ENCODE data around the gene MCL1. TPM values are rescaled to one million over a fixed set of nuclear protein-coding genes. Genes with fewer than 3 reads are reported as not detected.
"Not testable (repeated sequence)": the region's sequence is repeated elsewhere in the genome, so short reads cannot be mapped to it uniquely, and the experiment has no call there.

Gene MCL1
- polyA plus RNA-seq, 1 donor (not counting 4 experiments of a cell fraction or from before 2014, with no cell fraction given): 237 TPM

GRCh38 chr1:150606463-150607142 lies 27.2 kb upstream of the MCL1 start:
- no peak for FAIRE-seq
- H3K4me3 ChIP-seq (ENCODE audit: control insufficient read depth in 2 of 3, extremely low read depth in 1 of 3, insufficient read depth in 2 of 3, low read depth in 1 of 3, low read length in 3 of 3): no peak overlapping the region
- no peaks in the 10 kb centered on the region for H3K27me3 ChIP-seq (ENCODE audit: control insufficient read depth, extremely low read depth, insufficient read depth, low read length)
- no peak for DNase-seq (ENCODE audit: low read depth, low spot score)
- H3K36me3 ChIP-seq (ENCODE audit: control insufficient read depth in 2 of 2, extremely low read depth in 1 of 2, insufficient read depth in 2 of 2, low read length in 2 of 2): no peaks in the 10 kb centered on the region
- peaks cover 4% of the 10 kb centered on the region for H3K79me2 ChIP-seq (ENCODE audit: control insufficient read depth, insufficient read depth, low read length)
- no peak overlapping the region for H3K4me2 ChIP-seq (ENCODE audit: control insufficient read depth, extremely low read depth, insufficient read depth, low read depth, low read length)
- no peak overlapping the region for H3K27ac ChIP-seq (ENCODE audit: control insufficient read depth, insufficient read depth, low read length)
- no peaks in the 10 kb centered on the region for H3K9me1 ChIP-seq (ENCODE audit: control insufficient read depth, extremely low read depth, insufficient read depth, low read length)
- TF ChIP-seq EZH2 (IDR thresholded peaks at IDR 0.05; ENCODE audit: low read length) (no peak), CTCF (optimal IDR thresholded peaks at IDR 0.05 in 1 of 3, IDR thresholded peaks at IDR 0.05 in 1 of 3, conservative IDR thresholded peaks at IDR 0.05 in 1 of 3; ENCODE audit: extremely low read depth in 1 of 3, insufficient read depth in 2 of 3, low read length in 3 of 3) (no peak)
- H3K9me3 ChIP-seq (ENCODE audit: control insufficient read depth, low read depth, low read length): no peaks in the 10 kb centered on the region
- peaks cover 41% of the 10 kb centered on the region for H3K4me1 ChIP-seq (ENCODE audit: control insufficient read depth, extremely low read depth, insufficient read depth, low read length)
- no peak overlapping the region for H3K9ac ChIP-seq (ENCODE audit: control insufficient read depth, extremely low read depth, insufficient read depth, low read length)
- dilution Hi-C loops (cut with MboI; ENCODE audit: extremely low pct_ligation_motif_present, low sequenced_read_pairs): no loop called here
- H4K20me1 ChIP-seq (ENCODE audit: control insufficient read depth, extremely low read depth, insufficient read depth, low read length): no peaks in the 10 kb centered on the region
- no peak overlapping the region for H2AFZ ChIP-seq (ENCODE audit: control insufficient read depth, low read length)

- H3K79me2 ChIP-seq (ENCODE audit: control insufficient read depth, insufficient read depth, low read length); H3K4me3 ChIP-seq (ENCODE audit: control insufficient read depth in 2 of 3, extremely low read depth in 1 of 3, insufficient read depth in 2 of 3, low read depth in 1 of 3, low read length in 3 of 3); dilution Hi-C loops (cut with MboI; ENCODE audit: extremely low pct_ligation_motif_present, low sequenced_read_pairs); H3K36me3 ChIP-seq (ENCODE audit: control insufficient read depth in 2 of 2, extremely low read depth in 1 of 2, insufficient read depth in 2 of 2, low read length in 2 of 2); H4K20me1 ChIP-seq (ENCODE audit: control insufficient read depth, extremely low read depth, insufficient read depth, low read length); H3K9me1 ChIP-seq (ENCODE audit: control insufficient read depth, extremely low read depth, insufficient read depth, low read length); H3K27me3 ChIP-seq (ENCODE audit: control insufficient read depth, extremely low read depth, insufficient read depth, low read length); FAIRE-seq; H2AFZ ChIP-seq (ENCODE audit: control insufficient read depth, low read length); H3K4me2 ChIP-seq (ENCODE audit: control insufficient read depth, extremely low read depth, insufficient read depth, low read depth, low read length); DNase-seq (ENCODE audit: low read depth, low spot score); H3K9me3 ChIP-seq (ENCODE audit: control insufficient read depth, low read depth, low read length): not testable (repeated sequence)
- H3K4me1 ChIP-seq (ENCODE audit: control insufficient read depth, extremely low read depth, insufficient read depth, low read length): peaks cover 31% of the 10 kb centered on the region
- peak overlapping the region; percentile 82 for H3K27ac ChIP-seq (ENCODE audit: control insufficient read depth, insufficient read depth, low read length)
- H3K9ac ChIP-seq (ENCODE audit: control insufficient read depth, extremely low read depth, insufficient read depth, low read length): peak overlapping the region; percentile 23
Measured at GRCh38 chr1:150605451-150605731, 26.0 kb upstream of the MCL1 start.

- H3K9ac ChIP-seq (ENCODE audit: control insufficient read depth, extremely low read depth, insufficient read depth, low read length): peak overlapping the region; percentile 23
- no peaks in the 10 kb centered on the region for H3K9me1 ChIP-seq (ENCODE audit: control insufficient read depth, extremely low read depth, insufficient read depth, low read length)
- dilution Hi-C loops (cut with MboI; ENCODE audit: extremely low pct_ligation_motif_present, low sequenced_read_pairs): no loop called here
- peak overlapping the region; percentile 82 for H3K27ac ChIP-seq (ENCODE audit: control insufficient read depth, insufficient read depth, low read length)
- no peak for DNase-seq (ENCODE audit: low read depth, low spot score)
- no peaks in the 10 kb centered on the region for H3K36me3 ChIP-seq (ENCODE audit: control insufficient read depth in 2 of 2, extremely low read depth in 1 of 2, insufficient read depth in 2 of 2, low read length in 2 of 2)
- H3K4me1 ChIP-seq (ENCODE audit: control insufficient read depth, extremely low read depth, insufficient read depth, low read length): peaks cover 24% of the 10 kb centered on the region
- no peak overlapping the region for H2AFZ ChIP-seq (ENCODE audit: control insufficient read depth, low read length)
- H3K9me3 ChIP-seq (ENCODE audit: control insufficient read depth, low read depth, low read length): no peaks in the 10 kb centered on the region
- H4K20me1 ChIP-seq (ENCODE audit: control insufficient read depth, extremely low read depth, insufficient read depth, low read length): no peaks in the 10 kb centered on the region
- TF ChIP-seq EZH2 (IDR thresholded peaks at IDR 0.05; ENCODE audit: low read length) (no peak), CTCF (optimal IDR thresholded peaks at IDR 0.05 in 1 of 3, IDR thresholded peaks at IDR 0.05 in 1 of 3, conservative IDR thresholded peaks at IDR 0.05 in 1 of 3; ENCODE audit: extremely low read depth in 1 of 3, insufficient read depth in 2 of 3, low read length in 3 of 3) (no peak)
- no peak overlapping the region for H3K4me3 ChIP-seq (ENCODE audit: control insufficient read depth in 2 of 3, extremely low read depth in 1 of 3, insufficient read depth in 2 of 3, low read depth in 1 of 3, low read length in 3 of 3)
- no peak for FAIRE-seq
- H3K79me2 ChIP-seq (ENCODE audit: control insufficient read depth, insufficient read depth, low read length): peaks cover 4% of the 10 kb centered on the region
- H3K27me3 ChIP-seq (ENCODE audit: control insufficient read depth, extremely low read depth, insufficient read depth, low read length): no peaks in the 10 kb centered on the region
- H3K4me2 ChIP-seq (ENCODE audit: control insufficient read depth, extremely low read depth, insufficient read depth, low read depth, low read length): peak overlapping the region; percentile 54
Measured at GRCh38 chr1:150604226-150604588, 24.8 kb upstream of the MCL1 start.
